ENCODE results near the gene SOCS3.

DNA sequence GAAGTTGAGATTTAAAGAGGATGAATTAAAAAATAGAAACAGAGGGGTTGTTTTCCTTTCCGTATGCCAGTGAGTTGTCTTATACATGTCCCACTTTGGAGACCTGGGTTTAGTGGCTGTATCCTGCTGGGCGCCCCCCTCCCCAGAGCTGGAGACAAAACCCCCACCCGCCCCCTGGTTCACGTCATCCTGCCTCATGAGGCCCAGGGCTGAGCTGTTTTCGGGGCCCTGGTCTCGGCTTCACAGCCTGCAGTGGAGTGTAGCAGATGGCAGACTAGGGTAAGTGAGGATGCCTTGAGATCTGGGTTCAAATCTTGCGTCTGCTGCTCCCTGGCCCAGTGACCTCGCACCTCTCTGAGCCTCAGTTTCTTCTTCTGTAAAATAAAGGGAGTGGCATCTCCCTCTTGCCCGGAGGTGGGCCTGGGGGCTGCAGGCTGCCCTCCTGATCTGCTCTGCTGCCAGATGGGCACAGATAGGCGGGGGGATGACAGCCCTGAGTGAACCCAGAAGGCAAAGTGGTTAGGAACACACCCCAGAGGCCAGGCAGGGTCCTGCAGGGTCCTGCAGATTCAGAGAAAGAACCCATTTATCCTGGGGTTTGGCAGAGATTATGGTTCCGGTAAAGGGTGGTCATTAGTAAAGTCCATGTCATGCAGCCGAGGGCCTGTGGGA is 45.1 kb downstream of the SOCS3 start:
- TF ChIP-seq CTCF (IDR thresholded peaks at IDR 0.05) (no peak), POLR2A (IDR thresholded peaks at IDR 0.05) (no peak)
